Measurements from ENCODE around the gene ZFYVE21.

The ZFYVE21 gene

DNA sequence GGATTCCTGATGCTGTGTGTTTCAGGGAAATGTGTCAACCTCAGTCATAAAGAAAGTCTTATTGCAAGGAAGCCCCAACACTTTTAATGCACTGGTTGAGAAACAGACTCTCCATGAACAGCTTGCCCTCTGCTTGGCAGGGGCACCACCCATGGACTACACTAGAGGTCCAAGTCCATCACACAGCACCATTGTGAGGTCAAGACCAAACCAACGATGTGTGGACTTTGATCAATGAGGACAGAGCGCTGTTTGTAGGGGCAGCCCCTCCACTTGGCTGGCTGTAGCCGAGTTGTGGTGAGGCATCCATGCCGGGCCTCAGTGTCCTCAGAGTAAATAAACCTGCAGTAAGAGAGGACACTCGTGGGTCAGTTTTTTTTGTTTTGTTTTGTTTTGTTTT is 29.8 kb downstream of the ZFYVE21 start:
- DNase-seq (ENCODE audit: low spot score), result no peak
- TF ChIP-seq, protein P1, sequence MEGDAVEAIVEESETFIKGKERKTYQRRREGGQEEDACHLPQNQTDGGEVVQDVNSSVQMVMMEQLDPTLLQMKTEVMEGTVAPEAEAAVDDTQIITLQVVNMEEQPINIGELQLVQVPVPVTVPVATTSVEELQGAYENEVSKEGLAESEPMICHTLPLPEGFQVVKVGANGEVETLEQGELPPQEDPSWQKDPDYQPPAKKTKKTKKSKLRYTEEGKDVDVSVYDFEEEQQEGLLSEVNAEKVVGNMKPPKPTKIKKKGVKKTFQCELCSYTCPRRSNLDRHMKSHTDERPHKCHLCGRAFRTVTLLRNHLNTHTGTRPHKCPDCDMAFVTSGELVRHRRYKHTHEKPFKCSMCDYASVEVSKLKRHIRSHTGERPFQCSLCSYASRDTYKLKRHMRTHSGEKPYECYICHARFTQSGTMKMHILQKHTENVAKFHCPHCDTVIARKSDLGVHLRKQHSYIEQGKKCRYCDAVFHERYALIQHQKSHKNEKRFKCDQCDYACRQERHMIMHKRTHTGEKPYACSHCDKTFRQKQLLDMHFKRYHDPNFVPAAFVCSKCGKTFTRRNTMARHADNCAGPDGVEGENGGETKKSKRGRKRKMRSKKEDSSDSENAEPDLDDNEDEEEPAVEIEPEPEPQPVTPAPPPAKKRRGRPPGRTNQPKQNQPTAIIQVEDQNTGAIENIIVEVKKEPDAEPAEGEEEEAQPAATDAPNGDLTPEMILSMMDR (IDR thresholded peaks at IDR 0.05; ENCODE audit: extremely low read depth, missing control alignments), result no peak

DNA sequence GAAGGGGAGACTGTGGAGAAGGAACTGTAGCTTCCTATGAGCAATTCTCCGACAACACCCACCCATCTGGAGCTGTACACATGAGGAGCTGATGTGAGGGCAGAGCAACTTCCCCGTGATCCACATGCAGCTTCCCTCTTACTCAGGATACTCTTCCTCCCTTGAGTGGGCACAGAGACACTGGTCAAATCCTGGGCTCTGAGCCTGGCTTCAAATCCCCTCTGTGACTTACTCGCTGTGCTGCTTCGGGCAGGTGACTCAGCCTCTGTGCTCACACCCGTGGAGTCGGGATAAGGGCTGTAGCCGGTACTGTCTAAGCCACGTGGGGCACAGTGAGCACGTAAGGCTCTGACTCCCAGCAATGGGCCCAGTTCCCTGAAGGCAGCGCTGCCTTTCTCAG is 31.1 kb downstream of the ZFYVE21 start:
- TF ChIP-seq, protein P1 (IDR thresholded peaks at IDR 0.05; ENCODE audit: extremely low read depth, missing control alignments), result no peak
- no peak for DNase-seq (ENCODE audit: low spot score)

DNA sequence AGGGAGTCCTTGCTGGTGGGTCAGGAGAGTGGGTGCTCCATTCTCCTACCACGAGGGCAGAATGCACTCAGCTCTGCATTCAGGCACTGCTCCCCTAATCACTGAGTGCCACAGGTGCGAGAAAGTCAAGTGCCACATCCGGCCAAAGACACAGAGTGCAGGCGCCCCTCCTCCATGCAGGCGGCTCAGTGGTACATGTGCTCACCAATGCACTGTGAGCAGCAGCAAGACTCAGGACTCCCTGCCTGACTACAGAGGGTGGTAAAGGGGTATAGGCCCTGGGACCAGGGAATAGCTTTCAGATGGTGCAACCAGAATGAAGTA is 32.9 kb downstream of the ZFYVE21 start:
- DNase-seq (ENCODE audit: low spot score), result no peak

DNA sequence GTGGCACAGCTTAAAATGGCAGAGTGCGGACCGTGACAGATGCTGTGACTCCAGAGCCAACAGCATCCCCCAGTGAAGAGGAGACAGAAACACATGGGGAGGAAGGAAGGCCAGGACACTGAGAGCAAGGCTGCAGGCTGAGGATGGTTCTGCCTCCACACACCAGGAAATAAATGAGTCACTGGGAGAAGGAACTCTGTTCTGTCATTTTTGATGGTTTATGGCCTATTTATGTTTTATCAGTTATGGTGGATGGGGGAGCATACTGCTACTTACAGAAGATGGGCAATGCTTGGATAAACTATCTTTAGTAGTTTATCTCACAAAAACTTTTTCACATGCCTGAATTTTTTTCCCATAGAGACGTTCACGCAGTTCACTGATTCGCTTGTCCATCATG is 33.8 kb downstream of the ZFYVE21 start:
- TF ChIP-seq, protein P1 (IDR thresholded peaks at IDR 0.05; ENCODE audit: extremely low read depth, missing control alignments), result no peak
- DNase-seq (ENCODE audit: low spot score), result no peak

More for the DNA sequence above, 32.9 kb downstream of the ZFYVE21 start:
- TF ChIP-seq, protein P1 (IDR thresholded peaks at IDR 0.05; ENCODE audit: extremely low read depth, missing control alignments), result no peak

DNA sequence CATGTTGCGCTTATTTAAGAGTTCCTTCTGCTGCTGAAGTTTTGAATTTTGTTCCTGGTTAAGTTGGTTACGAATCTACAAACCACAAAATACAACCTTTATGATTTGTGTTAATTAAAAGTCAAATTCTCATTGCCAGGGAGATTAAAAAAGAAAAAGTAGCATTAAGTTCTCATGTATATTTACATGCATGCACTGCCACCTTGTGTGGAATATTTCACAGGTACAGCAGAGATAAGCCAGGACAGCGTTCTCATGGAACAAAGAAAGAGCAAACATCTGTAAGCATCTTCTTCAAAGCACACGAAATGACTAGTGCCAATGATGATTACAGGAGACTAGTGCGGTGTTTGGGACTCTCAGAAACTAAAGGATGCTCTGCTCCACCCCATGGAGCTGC is 34.2 kb downstream of the ZFYVE21 start:
- no peak for DNase-seq (ENCODE audit: low spot score)

DNA sequence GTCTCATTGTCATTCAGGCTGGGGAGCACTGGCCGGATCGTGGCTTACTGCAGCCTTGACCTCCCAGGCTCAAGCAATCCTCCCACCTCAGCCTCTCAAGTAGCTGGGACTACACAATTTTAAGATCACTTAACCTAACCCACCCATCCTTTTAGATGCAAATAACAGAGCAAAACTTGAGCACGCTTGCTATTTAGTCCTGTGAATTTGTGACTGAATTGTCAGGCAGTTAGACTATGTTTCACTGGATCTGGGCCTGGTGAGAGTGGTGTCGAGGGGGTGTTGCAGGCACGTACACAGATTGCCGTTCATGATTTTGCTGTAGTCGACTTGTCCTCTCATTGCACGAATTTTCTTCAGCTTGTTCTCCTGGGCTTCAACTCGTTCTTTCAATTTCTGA is 38.2 kb downstream of the ZFYVE21 start:
- TF ChIP-seq, protein P1 (IDR thresholded peaks at IDR 0.05; ENCODE audit: extremely low read depth, missing control alignments), result no peak
- DNase-seq (ENCODE audit: low spot score), result no peak

More for the DNA sequence above, 34.2 kb downstream of the ZFYVE21 start:
- TF ChIP-seq, protein P1 (IDR thresholded peaks at IDR 0.05; ENCODE audit: extremely low read depth, missing control alignments), result no peak

DNA sequence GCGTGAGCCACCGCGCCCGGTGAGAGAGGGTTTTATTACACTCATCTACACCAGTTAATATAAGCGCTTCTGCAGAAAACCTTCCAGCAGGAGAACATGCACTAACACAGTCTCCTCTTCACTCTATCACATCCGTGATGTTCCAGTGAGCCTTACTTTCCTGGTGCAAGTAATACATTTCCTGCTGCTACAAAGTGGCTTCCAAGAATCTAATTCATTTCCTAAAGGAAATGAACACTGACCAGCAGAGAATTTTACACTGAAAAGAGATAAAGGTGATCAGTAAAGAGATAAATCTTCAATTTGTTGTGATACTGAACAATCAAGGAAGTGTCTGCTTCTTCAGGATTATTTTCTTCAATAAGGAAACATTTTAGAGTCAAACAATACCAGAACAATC is 39.5 kb downstream of the ZFYVE21 start:
- DNase-seq (ENCODE audit: low spot score), result no peak
- TF ChIP-seq, protein P1 (IDR thresholded peaks at IDR 0.05; ENCODE audit: extremely low read depth, missing control alignments), result no peak

All from GM20000 (cell line).